ENCODE measurements around the gene KDM5B. TPM values are rescaled to one million over a fixed set of nuclear protein-coding genes. Genes with fewer than 3 reads are reported as not detected.
A peak's percentile ranks its signal among the peaks of the same experiment; 100 is the strongest.

KDM5B gene
- total RNA-seq, 1 donor from 2014 or later: 14.6 TPM

- no peak for ATAC-seq
- intact Hi-C loops (cut with micrococcal nuclease): no loop called here
- no peak for DNase-seq
These were observed 10.6 kb upstream of the KDM5B start for GRCh38 chr1:202818819-202819218.

- intact Hi-C loops (cut with micrococcal nuclease): no loop called here
- ATAC-seq (no peak), DNase-seq (no peak)
These were observed 6.9 kb upstream of the KDM5B start for GRCh38 chr1:202815120-202815519.

- no peak for ATAC-seq
- intact Hi-C loops (cut with micrococcal nuclease): no loop called here
- DNase-seq: no peak
These were observed 4.2 kb upstream of the KDM5B start for GRCh38 chr1:202812176-202813026.

GRCh38 chr1:202811296-202812175, 3.3 kb upstream of the KDM5B start:
- DNase-seq (peak; percentile 44), ATAC-seq (no peak)
- intact Hi-C loops (cut with micrococcal nuclease): no loop called here

- intact Hi-C loops (cut with micrococcal nuclease): no loop called here
- DNase-seq (peak; percentile 96), ATAC-seq (peak; percentile 93)
These were observed 2.5 kb upstream of the KDM5B start, which contains the start of gene PCAT6 for GRCh38 chr1:202810615-202811295. TSS of gene PCAT6 (plus strand) at chr1:202810954.

- intact Hi-C loops (cut with micrococcal nuclease): no loop called here
- no peak for DNase-seq
These were observed 2.0 kb upstream of the KDM5B start for GRCh38 chr1:202810193-202810614.

GRCh38 chr1:202809597-202810159, 1.5 kb upstream of the KDM5B start:
- ATAC-seq: no peak
- intact Hi-C loops (cut with micrococcal nuclease): no loop called here
- DNase-seq: no peak

More at GRCh38 chr1:202810193-202810614, 2.0 kb upstream of the KDM5B start:
- ATAC-seq: no peak

GRCh38 chr1:202807451-202807925, 733 bp downstream of the KDM5B start:
- intact Hi-C loops (cut with micrococcal nuclease): no loop called here
- DNase-seq: peak; percentile 45
- peak; percentile 13 for ATAC-seq

- intact Hi-C loops (cut with micrococcal nuclease): no loop called here
- peak; percentile 42 for DNase-seq
These were observed 1.3 kb downstream of the KDM5B start for GRCh38 chr1:202806845-202807450.

GRCh38 chr1:202805886-202806844, 2.1 kb downstream of the KDM5B start:
- no peak for ATAC-seq
- no peak for DNase-seq
- intact Hi-C loops (cut with micrococcal nuclease): no loop called here

More at GRCh38 chr1:202806845-202807450, 1.3 kb downstream of the KDM5B start:
- ATAC-seq: peak; percentile 3

- DNase-seq (no peak), ATAC-seq (no peak)
- intact Hi-C loops (cut with micrococcal nuclease): no loop called here
These were observed 4.1 kb downstream of the KDM5B start for GRCh38 chr1:202804126-202804525.

GRCh38 chr1:202802998-202803932, 5.0 kb downstream of the KDM5B start:
- ATAC-seq: no peak
- intact Hi-C loops (cut with micrococcal nuclease): no loop called here
- DNase-seq: no peak

GRCh38 chr1:202802034-202802433, 6.2 kb downstream of the KDM5B start:
- intact Hi-C loops (cut with micrococcal nuclease): no loop called here
- DNase-seq: no peak
- ATAC-seq: no peak

- DNase-seq (no peak), ATAC-seq (no peak)
- intact Hi-C loops (cut with micrococcal nuclease): no loop called here
These were observed 7.0 kb downstream of the KDM5B start for GRCh38 chr1:202801175-202801574.

- ATAC-seq: no peak
- intact Hi-C loops (cut with micrococcal nuclease): no loop called here
These were observed 7.5 kb downstream of the KDM5B start for GRCh38 chr1:202800742-202801141.

GRCh38 chr1:202798792-202799331, 9.4 kb downstream of the KDM5B start:
- ATAC-seq (peak; percentile 37), DNase-seq (no peak)
- intact Hi-C loops (cut with micrococcal nuclease): no loop called here

More at GRCh38 chr1:202800742-202801141, 7.5 kb downstream of the KDM5B start:
- no peak for DNase-seq

Data from left ventricle myocardium superior (tissue), 1 donor.